Immature natural killer cell (primary cell): ENCODE data around the gene APOBEC3B. TPM values are rescaled to one million over a fixed set of nuclear protein-coding genes. Genes with fewer than 3 reads are reported as not detected.
"Not testable (repeated sequence)": the region's sequence is repeated elsewhere in the genome, so short reads cannot be mapped to it uniquely, and the experiment has no call there.

Source experiments
- DNase-seq, 3 donors: peaks; one replicate each; pipeline ENCODE4 v3.0.0; 2022; ENCODE audit warnings: mixed read lengths in 1 of 3
- H3K27ac Mint-ChIP-seq, 6 donors: one replicate each; pipeline ENCODE4 v1.8.0; 2020; ENCODE audit warnings: mixed read lengths in 6 of 6, mild to moderate bottlenecking in 5 of 6, inconsistent platforms in 4 of 6, moderate library complexity in 3 of 6
- H3K27me3 Mint-ChIP-seq, 3 donors: one replicate each; pipeline ENCODE4 v1.8.0; 2020 to 2021; ENCODE audit warnings: low read depth in 3 of 3, mild to moderate bottlenecking in 3 of 3, mixed read lengths in 3 of 3, moderate library complexity in 3 of 3, inconsistent platforms in 1 of 3
- H3K36me3 Mint-ChIP-seq, 3 donors: one replicate each; pipeline ENCODE4 v1.8.0; 2020; ENCODE audit warnings: mixed read lengths in 3 of 3, inconsistent platforms in 2 of 3, mild to moderate bottlenecking in 2 of 3
- H3K4me1 Mint-ChIP-seq, 2 donors: one replicate each; pipeline ENCODE4 v1.8.0; 2020; ENCODE audit warnings: inconsistent platforms in 2 of 2, mild to moderate bottlenecking in 2 of 2, mixed read lengths in 2 of 2, moderate library complexity in 1 of 2
- H3K4me3 Mint-ChIP-seq, 5 donors: one replicate each; pipeline ENCODE4 v1.8.0; 2020; ENCODE audit warnings: mild to moderate bottlenecking in 5 of 5, mixed read lengths in 5 of 5, inconsistent platforms in 3 of 5, moderate library complexity in 3 of 5
- H3K9me3 Mint-ChIP-seq, 6 donors: one replicate each; pipeline ENCODE4 v1.8.0; 2020; ENCODE audit warnings: mild to moderate bottlenecking in 6 of 6, mixed read lengths in 6 of 6, inconsistent platforms in 4 of 6, moderate library complexity in 3 of 6
- polyA plus RNA-seq, 3 donors: library from polyadenylated mRNA; unstranded; fragments of 300-500 nt; fragmentation: Illumina TruSeq; gene quantifications; one replicate each; pipeline ENCODE4 v1.2.3, GENCODE V29; 2021

Gene APOBEC3B
- polyA plus RNA-seq, 3 donors from 2014 or later, result 2.0 to 3.9 (median 3.3) TPM

GRCh38 chr22:38944653-38945052 is 37.5 kb upstream of the APOBEC3B start:
- DNase-seq, result no peak
- Mint-ChIP-seq H3K27ac (no peak overlapping the region), H3K36me3 (no peaks in the 10 kb centered on the region), H3K4me3 (no peak overlapping the region), H3K9me3 (no peaks in the 10 kb centered on the region), H3K27me3 (peaks cover 5 to 32% (median 8%) of the 10 kb centered on the region in 3 donors), H3K4me1 (peaks cover 26 to 28% of the 10 kb centered on the region in 2 donors)

GRCh38 chr22:38945706-38946338 is 36.3 kb upstream of the APOBEC3B start:
- not testable (repeated sequence) for H3K27ac Mint-ChIP-seq, H3K4me3 Mint-ChIP-seq

GRCh38 chr22:38946771-38947170 is 35.4 kb upstream of the APOBEC3B start:
- H3K27me3 Mint-ChIP-seq, result peaks cover 5 to 24% (median 6%) of the 10 kb centered on the region in 3 donors
- no peak for DNase-seq
- no peaks in the 10 kb centered on the region for H3K36me3 Mint-ChIP-seq
- H3K9me3 Mint-ChIP-seq, result no peaks in the 10 kb centered on the region
- H3K27ac Mint-ChIP-seq, result no peak overlapping the region
- H3K4me3 Mint-ChIP-seq, result no peak overlapping the region
- peaks cover 16% of the 10 kb centered on the region in 2 donors for H3K4me1 Mint-ChIP-seq

More at GRCh38 chr22:38945706-38946338, 36.3 kb upstream of the APOBEC3B start:
- Mint-ChIP-seq H3K4me1 (peaks cover 25 to 26% of the 10 kb centered on the region in 2 donors), H3K27me3 (peaks cover 5 to 30% (median 8%) of the 10 kb centered on the region in 3 donors)
- not testable (repeated sequence) for H3K9me3 Mint-ChIP-seq, DNase-seq, H3K36me3 Mint-ChIP-seq

- no peaks in the 10 kb centered on the region for H3K9me3 Mint-ChIP-seq
- H3K27ac Mint-ChIP-seq, result no peak overlapping the region
- H3K27me3 Mint-ChIP-seq, result peaks cover 5 to 22% (median 6%) of the 10 kb centered on the region in 3 donors
- H3K4me1 Mint-ChIP-seq, result peaks cover 8 to 11% of the 10 kb centered on the region in 2 donors
- H3K4me3 Mint-ChIP-seq, result no peak overlapping the region
- DNase-seq, result no peak
- H3K36me3 Mint-ChIP-seq, result no peaks in the 10 kb centered on the region
Measured at GRCh38 chr22:38947321-38948140, 34.6 kb upstream of the APOBEC3B start.

GRCh38 chr22:38948181-38948940 is 33.8 kb upstream of the APOBEC3B start:
- Mint-ChIP-seq H3K4me3 (no peak overlapping the region), H3K27ac (no peak overlapping the region), H3K9me3 (no peaks in the 10 kb centered on the region), H3K36me3 (no peaks in the 10 kb centered on the region), H3K4me1 (peaks cover 4% of the 10 kb centered on the region in 2 donors), H3K27me3 (peaks cover 4 to 21% (median 5%) of the 10 kb centered on the region in 3 donors)
- no peak for DNase-seq

GRCh38 chr22:38949889-38950405 is 32.2 kb upstream of the APOBEC3B start:
- Mint-ChIP-seq H3K27me3 (peaks cover 3 to 21% (median 4%) of the 10 kb centered on the region in 3 donors), H3K4me3 (no peak overlapping the region), H3K9me3 (no peaks in the 10 kb centered on the region), H3K27ac (no peak overlapping the region), H3K4me1 (no peaks in the 10 kb centered on the region), H3K36me3 (no peaks in the 10 kb centered on the region)
- no peak for DNase-seq

GRCh38 chr22:38950527-38951295 is 31.4 kb upstream of the APOBEC3B start:
- no peaks in the 10 kb centered on the region for H3K36me3 Mint-ChIP-seq
- H3K27ac Mint-ChIP-seq, result peak overlapping the region in 1 of 6 donors; percentile 31
- H3K9me3 Mint-ChIP-seq, result no peaks in the 10 kb centered on the region
- DNase-seq, result no peak
- H3K4me3 Mint-ChIP-seq, result no peak overlapping the region
- H3K27me3 Mint-ChIP-seq, result peaks cover 0 to 20% (median 2%) of the 10 kb centered on the region in 3 donors
- H3K4me1 Mint-ChIP-seq, result no peaks in the 10 kb centered on the region

- no peak overlapping the region for H3K4me3 Mint-ChIP-seq
- no peaks in the 10 kb centered on the region for H3K9me3 Mint-ChIP-seq
- H3K27ac Mint-ChIP-seq, result no peak overlapping the region
Measured at GRCh38 chr22:38951734-38952133, 30.4 kb upstream of the APOBEC3B start.

GRCh38 chr22:38952281-38952993 is 29.7 kb upstream of the APOBEC3B start:
- peaks cover 0 to 8% (median 2%) of the 10 kb centered on the region in 3 donors for H3K27me3 Mint-ChIP-seq
- H3K27ac Mint-ChIP-seq, result no peak overlapping the region
- H3K9me3 Mint-ChIP-seq, result no peaks in the 10 kb centered on the region
- DNase-seq, result no peak
- H3K4me1 Mint-ChIP-seq, result no peaks in the 10 kb centered on the region
- H3K36me3 Mint-ChIP-seq, result no peaks in the 10 kb centered on the region
- no peak overlapping the region for H3K4me3 Mint-ChIP-seq

More at GRCh38 chr22:38951734-38952133, 30.4 kb upstream of the APOBEC3B start:
- H3K27me3 Mint-ChIP-seq, result peaks cover 0 to 13% (median 2%) of the 10 kb centered on the region in 3 donors
- no peaks in the 10 kb centered on the region for H3K4me1 Mint-ChIP-seq
- DNase-seq, result no peak
- no peaks in the 10 kb centered on the region for H3K36me3 Mint-ChIP-seq

- no peak overlapping the region for H3K4me3 Mint-ChIP-seq
- no peaks in the 10 kb centered on the region for H3K9me3 Mint-ChIP-seq
- no peak for DNase-seq
- H3K36me3 Mint-ChIP-seq, result no peaks in the 10 kb centered on the region
- H3K27ac Mint-ChIP-seq, result no peak overlapping the region
- H3K4me1 Mint-ChIP-seq, result no peaks in the 10 kb centered on the region
- H3K27me3 Mint-ChIP-seq, result peaks cover 0 to 6% (median 2%) of the 10 kb centered on the region in 3 donors
Measured at GRCh38 chr22:38953091-38953490, 29.1 kb upstream of the APOBEC3B start.

- peak overlapping the region in 1 of 6 donors; percentile 40 for H3K27ac Mint-ChIP-seq
- H3K4me1 Mint-ChIP-seq, result no peaks in the 10 kb centered on the region
- H3K4me3 Mint-ChIP-seq, result no peak overlapping the region
- DNase-seq, result peak in 1 of 3 donors; percentile 4
- no peaks in the 10 kb centered on the region for H3K9me3 Mint-ChIP-seq
- H3K27me3 Mint-ChIP-seq, result peaks cover 0 to 6% (median 2%) of the 10 kb centered on the region in 3 donors
- no peaks in the 10 kb centered on the region for H3K36me3 Mint-ChIP-seq
Measured at GRCh38 chr22:38953577-38954413, 28.4 kb upstream of the APOBEC3B start.
